Measurements from ENCODE around the gene APBB1. TPM values are rescaled to one million over a fixed set of nuclear protein-coding genes. Genes with fewer than 3 reads are reported as not detected.
A peak's percentile ranks its signal among the peaks of the same experiment; 100 is the strongest.

Gene APBB1
- total and polyA plus RNA-seq, 3 experiments from 2014 or later, result 41.7 to 80.2 (median 43.6) TPM

DNA sequence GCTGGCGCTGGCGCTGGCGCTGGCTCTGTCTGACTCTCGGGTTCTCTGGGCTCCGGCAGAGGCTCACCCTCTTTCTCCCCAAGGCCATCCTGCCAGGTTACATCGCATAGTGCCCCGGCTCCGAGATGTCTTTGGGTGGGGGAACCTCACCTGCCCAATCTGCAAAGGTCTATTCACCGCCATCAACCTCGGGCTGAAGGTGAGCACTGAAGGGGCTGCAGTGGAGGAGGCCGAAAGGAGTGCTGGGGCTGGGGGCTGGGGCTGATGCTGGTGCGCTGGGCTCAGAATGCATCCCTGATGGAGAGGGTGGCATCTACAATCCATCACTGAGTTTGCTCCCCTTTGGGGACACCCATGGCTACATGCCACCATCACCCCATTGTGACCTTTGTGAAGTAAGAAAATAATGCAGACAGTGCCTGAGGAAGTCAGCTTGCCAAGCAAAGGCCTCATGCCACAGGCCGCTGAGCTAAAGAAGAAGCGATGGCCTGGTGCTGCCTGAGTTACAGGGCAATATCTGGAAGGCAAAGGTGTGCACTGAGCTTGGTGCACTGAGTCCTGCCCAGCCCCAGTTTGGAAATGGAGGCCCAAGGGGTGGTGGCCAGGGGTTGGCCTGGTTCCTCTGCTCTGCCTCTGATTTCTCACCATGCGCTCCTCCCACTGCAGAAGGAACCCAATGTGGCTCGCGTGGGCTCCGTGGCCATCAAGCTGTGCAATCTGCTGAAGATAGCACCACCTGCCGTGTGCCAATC is 28.0 kb downstream of the APBB1 start:
- H3K9me3 ChIP-seq (ENCODE audit: low read length), result no peaks in the 10 kb centered on the region
- peak in 2 of 5 donors; percentile 15 to 54 for DNase-seq
- peak overlapping the region; percentile 64 for H3K4me3 ChIP-seq (ENCODE audit: low read length)
- CTCF ChIA-PET, result interaction anchor here (1.2 to 7.1 kb wide), 10 partner anchors 9 to 94 kb away, joined by 3 to 51 read pairs (median 6); partner anchors contain the start of genes APBB1 and TRIM3
- peak overlapping the region; percentile 71 for H3K27ac ChIP-seq (ENCODE audit: low read depth, low read length)
- H3K9me3 Mint-ChIP-seq, result no peaks in the 10 kb centered on the region
- POLR2A ChIA-PET, result interaction anchor here (0.8 to 2.8 kb wide), 11 partner anchors 8 to 292 kb away, joined by 3 to 56 read pairs (median 7); partner anchors contain the start of genes APBB1, ARFIP2, MRPL17 and TAF10
- H3K4me1 Mint-ChIP-seq, result peaks cover 44 to 60% (median 44%) of the 10 kb centered on the region in 3 donors
- H3K4me1 ChIP-seq (ENCODE audit: insufficient read depth, low read length), result peaks cover 48% of the 10 kb centered on the region
- H3K27ac Mint-ChIP-seq, result peak overlapping the region; percentile 89 to 99 (median 97)
- no peaks in the 10 kb centered on the region for H3K27me3 ChIP-seq (ENCODE audit: insufficient read depth, low read length, poor library complexity, severe bottlenecking)
- H3K36me3 Mint-ChIP-seq, result peaks cover 4 to 48% (median 4%) of the 10 kb centered on the region in 3 donors
- H3K36me3 ChIP-seq (ENCODE audit: insufficient read depth, low read length), result no peaks in the 10 kb centered on the region
- no peaks in the 10 kb centered on the region for H3K27me3 Mint-ChIP-seq
- H3K4me3 Mint-ChIP-seq, result peak overlapping the region; percentile 85 to 96 (median 93)

GRCh38 chr11:6389905-6390717 is 28.8 kb downstream of the APBB1 start, which contains the start of gene SMPD1:
Gene SMPD1 (plus strand): TSS chr11:6390474. CDS start chr11:6390599, 125 bp downstream.
- Mint-ChIP-seq H3K27me3 (no peaks in the 10 kb centered on the region), H3K4me1 (peaks cover 43 to 64% (median 48%) of the 10 kb centered on the region in 3 donors)

GRCh38 chr11:6388748-6389147 is 30.1 kb downstream of the APBB1 start:
- H3K27ac ChIP-seq (ENCODE audit: low read depth, low read length), result no peak overlapping the region
- no peak for DNase-seq
- H3K27ac Mint-ChIP-seq, result peak overlapping the region in 7 of 8 donors; percentile 89 to 100 (median 99)
- CTCF ChIA-PET, result interaction anchor here (0.8 to 15.2 kb wide), 3 partner anchors 10 to 55 kb away, joined by 4 to 467 read pairs (median 51); partner anchors contain the start of gene HPX
- H3K4me3 ChIP-seq (ENCODE audit: low read length), result no peak overlapping the region
- no peaks in the 10 kb centered on the region for H3K27me3 Mint-ChIP-seq
- POLR2A ChIA-PET, result interaction anchor here (1.2 to 2.8 kb wide), 2 partner anchors 10 to 13 kb away, joined by 3 to 56 read pairs; no protein-coding TSS in a partner anchor
- H3K36me3 Mint-ChIP-seq, result peaks cover 4 to 28% (median 4%) of the 10 kb centered on the region in 3 donors
- no peaks in the 10 kb centered on the region for H3K36me3 ChIP-seq (ENCODE audit: insufficient read depth, low read length)
- peaks cover 41% of the 10 kb centered on the region for H3K4me1 ChIP-seq (ENCODE audit: insufficient read depth, low read length)
- H3K9me3 ChIP-seq (ENCODE audit: low read length), result no peaks in the 10 kb centered on the region
- H3K4me1 Mint-ChIP-seq, result peaks cover 40 to 54% (median 44%) of the 10 kb centered on the region in 3 donors
- H3K4me3 Mint-ChIP-seq, result peak overlapping the region in 5 of 7 donors; percentile 84 to 96 (median 94)
- no peaks in the 10 kb centered on the region for H3K9me3 Mint-ChIP-seq
- no peaks in the 10 kb centered on the region for H3K27me3 ChIP-seq (ENCODE audit: insufficient read depth, low read length, poor library complexity, severe bottlenecking)

More at GRCh38 chr11:6389905-6390717, 28.8 kb downstream of the APBB1 start, which contains the start of gene SMPD1:
- POLR2A ChIA-PET, result interaction anchor here (0.6 to 2.8 kb wide), 12 partner anchors 9 to 293 kb away, joined by 3 to 56 read pairs (median 7); partner anchors contain the start of genes APBB1, ARFIP2, MRPL17 and TAF10
- H3K27ac ChIP-seq (ENCODE audit: low read depth, low read length), result peak within 1 kb of the TSS; percentile 71
- no peaks in the 10 kb centered on the region for H3K9me3 ChIP-seq (ENCODE audit: low read length)
- no peaks in the 10 kb centered on the region for H3K36me3 ChIP-seq (ENCODE audit: insufficient read depth, low read length)
- no peaks in the 10 kb centered on the region for H3K9me3 Mint-ChIP-seq
- CTCF ChIA-PET, result interaction anchor here (0.9 to 7.1 kb wide), 10 partner anchors 10 to 293 kb away, joined by 3 to 51 read pairs (median 6); partner anchors contain the start of genes APBB1, HPX and MRPL17
- peak within 1 kb of the TSS; percentile 85 to 96 (median 93) for H3K4me3 Mint-ChIP-seq
- no peaks in the 10 kb centered on the region for H3K27me3 ChIP-seq (ENCODE audit: insufficient read depth, low read length, poor library complexity, severe bottlenecking)
- H3K4me3 ChIP-seq (ENCODE audit: low read length), result peak within 1 kb of the TSS; percentile 64
- peaks cover 48% of the 10 kb centered on the region for H3K4me1 ChIP-seq (ENCODE audit: insufficient read depth, low read length)
- DNase-seq, result peak; percentile 91 to 97 (median 93)
- H3K36me3 Mint-ChIP-seq, result peaks cover 4 to 42% (median 4%) of the 10 kb centered on the region in 3 donors
- H3K27ac Mint-ChIP-seq, result peak within 1 kb of the TSS; percentile 89 to 100 (median 98)

GRCh38 chr11:6387811-6388599 is 30.9 kb downstream of the APBB1 start:
- Mint-ChIP-seq H3K27me3 (no peaks in the 10 kb centered on the region), H3K4me1 (peaks cover 34 to 46% (median 36%) of the 10 kb centered on the region in 3 donors), H3K36me3 (peaks cover 3 to 21% (median 4%) of the 10 kb centered on the region in 3 donors), H3K9me3 (no peaks in the 10 kb centered on the region), H3K27ac (peak overlapping the region in 7 of 8 donors; percentile 27 to 94 (median 77)), H3K4me3 (peak overlapping the region in 1 of 7 donors; percentile 19)
- H3K4me1 ChIP-seq (ENCODE audit: insufficient read depth, low read length), result peaks cover 33% of the 10 kb centered on the region
- no peak overlapping the region for H3K27ac ChIP-seq (ENCODE audit: low read depth, low read length)
- H3K9me3 ChIP-seq (ENCODE audit: low read length), result no peaks in the 10 kb centered on the region
- CTCF ChIA-PET, result interaction anchor here (0.8 to 15.2 kb wide), 5 partner anchors 9 to 56 kb away, joined by 3 to 467 read pairs (median 4); partner anchors contain the start of gene HPX
- no peaks in the 10 kb centered on the region for H3K27me3 ChIP-seq (ENCODE audit: insufficient read depth, low read length, poor library complexity, severe bottlenecking)
- no peak overlapping the region for H3K4me3 ChIP-seq (ENCODE audit: low read length)
- POLR2A ChIA-PET, result interaction anchor here (0.6 to 1.2 kb wide), 2 partner anchors 9 to 15 kb away, joined by 3 read pairs; no protein-coding TSS in a partner anchor
- H3K36me3 ChIP-seq (ENCODE audit: insufficient read depth, low read length), result no peaks in the 10 kb centered on the region
- DNase-seq, result no peak

GRCh38 chr11:6385046-6385777 is 33.7 kb downstream of the APBB1 start:
- H3K9me3 ChIP-seq (ENCODE audit: low read length), result no peaks in the 10 kb centered on the region
- H3K4me1 ChIP-seq (ENCODE audit: insufficient read depth, low read length), result peaks cover 11% of the 10 kb centered on the region
- peaks cover 13 to 22% (median 17%) of the 10 kb centered on the region in 3 donors for H3K4me1 Mint-ChIP-seq
- no peaks in the 10 kb centered on the region for H3K9me3 Mint-ChIP-seq
- H3K27ac ChIP-seq (ENCODE audit: low read depth, low read length), result no peak overlapping the region
- H3K4me3 Mint-ChIP-seq, result no peak overlapping the region
- CTCF ChIA-PET, result interaction anchor here (15.2 kb wide), 1 partner anchor 59 kb away, joined by 467 read pairs; the partner anchor contains the start of gene HPX
- no peak for DNase-seq
- H3K27me3 Mint-ChIP-seq, result no peaks in the 10 kb centered on the region
- H3K36me3 ChIP-seq (ENCODE audit: insufficient read depth, low read length), result no peaks in the 10 kb centered on the region
- POLR2A ChIA-PET, result interaction anchor here (0.8 kb wide), 1 partner anchor 288 kb away, joined by 3 read pairs; no protein-coding TSS in a partner anchor
- no peak overlapping the region for H3K4me3 ChIP-seq (ENCODE audit: low read length)
- H3K27ac Mint-ChIP-seq, result peak overlapping the region in 1 of 8 donors; percentile 8
- H3K27me3 ChIP-seq (ENCODE audit: insufficient read depth, low read length, poor library complexity, severe bottlenecking), result no peaks in the 10 kb centered on the region
- H3K36me3 Mint-ChIP-seq, result peaks cover 0 to 3% (median 0%) of the 10 kb centered on the region in 3 donors

DNA sequence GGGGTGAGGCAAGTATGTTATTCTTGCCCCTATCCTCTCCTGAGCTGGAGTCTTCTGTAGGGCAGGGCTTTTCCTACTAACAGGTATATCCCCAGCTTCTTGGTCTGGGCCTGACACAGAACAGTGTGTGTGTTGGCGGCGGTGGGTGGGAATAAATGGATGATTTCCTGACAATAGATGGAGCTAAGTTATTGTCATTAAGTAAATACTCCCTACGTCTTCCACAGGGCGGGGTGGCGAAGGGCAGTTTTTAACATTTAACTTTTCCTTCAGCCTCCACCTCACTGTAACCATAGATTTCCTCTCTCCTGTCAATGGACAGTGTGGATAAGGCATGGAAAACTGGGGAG is 40.3 kb downstream of the APBB1 start:
- peaks cover 14 to 22% (median 17%) of the 10 kb centered on the region in 3 donors for H3K4me1 Mint-ChIP-seq
- CTCF ChIA-PET, result interaction anchor here (0.8 to 15.2 kb wide), 47 partner anchors 11 to 354 kb away, joined by 3 to 467 read pairs (median 6); partner anchors contain the start of genes APBB1, ARFIP2, HPX and MRPL17
- no peak overlapping the region for H3K27ac ChIP-seq (ENCODE audit: low read depth, low read length)

More for the DNA sequence above, 40.3 kb downstream of the APBB1 start:
- H3K36me3 Mint-ChIP-seq, result no peaks in the 10 kb centered on the region
- no peaks in the 10 kb centered on the region for H3K9me3 ChIP-seq (ENCODE audit: low read length)
- H3K4me3 Mint-ChIP-seq, result peak overlapping the region in 1 of 7 donors; percentile 52
- no peak for DNase-seq
- peak overlapping the region in 2 of 8 donors; percentile 56 to 78 for H3K27ac Mint-ChIP-seq
- H3K27me3 Mint-ChIP-seq, result no peaks in the 10 kb centered on the region
- H3K9me3 Mint-ChIP-seq, result no peaks in the 10 kb centered on the region
- no peaks in the 10 kb centered on the region for H3K36me3 ChIP-seq (ENCODE audit: insufficient read depth, low read length)
- H3K4me3 ChIP-seq (ENCODE audit: low read length), result peak overlapping the region; percentile 32
- H3K27me3 ChIP-seq (ENCODE audit: insufficient read depth, low read length, poor library complexity, severe bottlenecking), result no peaks in the 10 kb centered on the region
- POLR2A ChIA-PET, result interaction anchor here (0.6 to 1.4 kb wide), 11 partner anchors 10 to 305 kb away, joined by 3 to 8 read pairs (median 3); partner anchors contain the start of genes APBB1, ARFIP2, MRPL17 and SMPD1
- peaks cover 21% of the 10 kb centered on the region for H3K4me1 ChIP-seq (ENCODE audit: insufficient read depth, low read length)

All from CD8-positive, alpha-beta memory T cell (primary cell).